K562 (cell line): Measurements from ENCODE around the gene NEUROG1. TPM values are rescaled to one million over a fixed set of nuclear protein-coding genes. Genes with fewer than 3 reads are reported as not detected.

Experiments
- DMBX1 ChIP-seq: fragments of 250-450 bp; sonication (Bioruptor Pico); IDR thresholded peaks from 2 replicates; pipeline ENCODE4 v1.8.0; 2022; ENCODE audit warnings: inconsistent platforms, mild to moderate bottlenecking, moderate library complexity, borderline replicate concordance
- MGA ChIP-seq: fragments of 450-650 bp; IDR thresholded peaks from 2 replicates; pipeline ENCODE4 v1.6.1; 2016; ENCODE audit warnings: mild to moderate bottlenecking, moderate library complexity
- NFXL1 ChIP-seq: fragments of 450-650 bp; formaldehyde crosslinking; IDR thresholded peaks from 2 replicates; pipeline ENCODE4 v1.4.0; 2021; ENCODE audit warnings: mild to moderate bottlenecking
- ZNF12 ChIP-seq: sonication (generic); formaldehyde crosslinking; IDR thresholded peaks from 2 replicates; pipeline ENCODE4 v1.4.0; 2020; ENCODE audit warnings: mild to moderate bottlenecking, missing genetic modification reagents
- ZNF518B ChIP-seq: fragments of 250-450 bp; sonication (Bioruptor Pico); IDR thresholded peaks from 2 replicates; pipeline ENCODE4 v1.5.0; 2021; ENCODE audit warnings: mild to moderate bottlenecking, moderate library complexity
- polyA plus RNA-seq, 8 experiments: library from polyadenylated mRNA; depleted of rRNA in 4 of 8; stranded (reverse) in 5 of 8; unstranded in 3 of 8; fragments of >200 nt; fragmentation: Nextera tagmentation in 2 of 8; fragmentation: Illumina TruSeq in 1 of 8; extraction: Ambion mirVana in 2 of 8; extraction: Trizol in 1 of 8; gene quantifications; 2 replicates each; pipeline versions ENCODE4 v1.2.1 to v1.2.3, GENCODE V29; 2011 to 2014; ENCODE audit warnings: inconsistent platforms in 1 of 8, missing spikeins in 1 of 8
- total RNA-seq, 7 experiments: library from RNA; depleted of rRNA in 6 of 7; stranded (reverse); fragments of >200 nt in 6 of 7; fragmentation: Illumina TruSeq in 2 of 7; extraction: Trizol in 2 of 7; gene quantifications; 2 replicates each; pipeline versions ENCODE4 v1.2.1 to v1.2.3, GENCODE V29; 2011 to 2021; ENCODE audit warnings: low replicate concordance in 1 of 7

Gene NEUROG1
- total and polyA plus RNA-seq, 9 of the 15 experiments (the other 6 are each of a cell fraction or from before 2014, with no cell fraction given) = not detected

GRCh38 chr5:135517631-135518030, 18.1 kb downstream of the NEUROG1 start (continued):
- TF ChIP-seq ZNF518B (CRISPR knock-in tag) (no peak), DMBX1 (CRISPR knock-in tag) (no peak), NFXL1 (no peak), ZNF12 (CRISPR knock-in tag) (peak; percentile 91), MGA (peak; percentile 19; the same call in 1 of the 2 replicates)
- TF ChIP-seq, all 486 proteins: peak for 11
